Stomach (tissue), 4 donors: Measurements from ENCODE around the gene MYL12B.

Source experiments
- CTCF ChIP-seq, 7 experiments: fragments of 450-650 bp in 4 of 7; fragments of 200-600 bp in 3 of 7; sonication (generic) in 3 of 7; IDR thresholded peaks; one replicate each; pipeline ENCODE4 v1.5.1; 2016 to 2019; ENCODE audit warnings: antibody characterized with exemption in 7 of 7, control low read depth in 2 of 7, mild to moderate bottlenecking in 1 of 7
- EP300 ChIP-seq: sonication (generic); formaldehyde crosslinking; IDR thresholded peaks from one replicate; pipeline ENCODE4 v1.6.1; 2017; ENCODE audit warnings: antibody characterized with exemption
- POLR2AphosphoS5 ChIP-seq, 3 donors: sonication (generic); formaldehyde crosslinking; IDR thresholded peaks; one replicate each; pipeline ENCODE4 v1.6.1; 2016; ENCODE audit warnings: antibody characterized with exemption in 3 of 3

GRCh38 chr18:3248062-3248657, 13.8 kb upstream of the MYL12B start:
- TF ChIP-seq POLR2AphosphoS5 (IDR thresholded peaks at IDR 0.05) (no peak), CTCF (IDR thresholded peaks at IDR 0.05) (no peak), EP300 (no peak)
